Glomerular endothelial cell (primary cell): ENCODE data around the gene MRPL16. TPM values are rescaled to one million over a fixed set of nuclear protein-coding genes. Genes with fewer than 3 reads are reported as not detected.

Experiments
- DNase-seq: peaks from one replicate; pipeline ENCODE4 v3.0.0-alpha.2; 2011; ENCODE audit warnings: low read depth, low spot score; ENCODE audit errors: extremely low read depth
- total RNA-seq: library from RNA; depleted of rRNA; stranded (reverse); fragments of >200 nt; gene quantifications from 2 replicates; pipeline ENCODE4 v1.2.3, GENCODE V29; 2015

MRPL16 gene
- total RNA-seq, 1 donor from 2014 or later: 51.2 TPM

DNA sequence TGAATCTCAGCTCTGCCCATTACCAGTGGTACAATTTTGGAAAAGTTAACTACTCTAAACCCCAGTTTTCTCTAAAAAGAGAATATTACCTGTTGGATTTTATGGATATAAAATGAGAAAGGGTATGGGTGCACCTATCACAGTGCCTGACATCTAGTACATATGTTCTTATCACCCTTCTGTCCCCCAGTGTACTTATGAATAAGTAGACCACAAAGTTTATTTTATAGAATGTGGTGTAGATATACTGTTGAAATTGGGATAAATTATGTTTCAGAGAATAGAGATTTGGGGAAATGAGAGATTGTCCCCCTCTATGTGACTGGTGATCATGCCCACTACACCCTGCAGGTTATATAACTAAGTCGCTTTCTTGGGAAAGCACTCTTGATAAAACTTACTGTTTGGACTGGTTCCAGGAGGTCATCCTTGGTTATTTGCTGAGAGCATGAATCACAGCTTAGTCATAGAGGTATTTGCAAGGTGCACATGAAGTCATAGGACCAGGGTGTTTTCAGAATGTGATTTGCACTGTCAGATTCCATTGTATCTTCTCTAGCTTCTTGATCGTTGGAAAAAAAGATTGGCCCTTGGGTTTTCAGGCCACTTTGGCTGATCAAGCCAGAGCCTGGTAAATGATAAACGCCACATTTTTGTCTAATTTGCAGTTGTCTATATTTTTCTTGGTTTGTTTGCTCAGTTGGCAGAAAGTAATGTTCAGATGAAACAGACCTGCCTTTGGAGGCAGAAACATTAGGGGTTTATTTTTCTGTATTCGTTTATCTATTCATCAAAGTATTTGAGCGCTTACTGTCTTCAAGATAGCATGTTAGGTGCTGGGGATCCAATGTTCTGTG lies 34.1 kb downstream of the MRPL16 start:
- DNase-seq: no peak

DNA sequence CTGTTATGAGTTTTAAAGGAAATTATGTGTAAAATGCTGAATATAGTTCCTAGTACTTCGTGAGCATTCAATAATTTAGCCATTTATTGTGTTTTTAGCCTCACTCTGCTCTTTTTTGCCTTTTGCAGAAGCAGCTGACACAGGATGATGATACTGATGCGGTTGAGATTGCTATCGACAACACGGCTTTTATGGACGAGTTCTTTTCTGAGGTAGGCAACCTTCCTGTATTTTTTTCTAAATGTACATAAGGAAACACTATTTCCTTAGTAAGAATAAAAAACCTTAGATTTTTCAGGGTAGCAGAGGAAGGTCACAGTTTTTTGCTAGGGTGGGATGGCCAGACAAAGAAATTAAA lies 37.5 kb downstream of the MRPL16 start:
- no peak for DNase-seq

DNA sequence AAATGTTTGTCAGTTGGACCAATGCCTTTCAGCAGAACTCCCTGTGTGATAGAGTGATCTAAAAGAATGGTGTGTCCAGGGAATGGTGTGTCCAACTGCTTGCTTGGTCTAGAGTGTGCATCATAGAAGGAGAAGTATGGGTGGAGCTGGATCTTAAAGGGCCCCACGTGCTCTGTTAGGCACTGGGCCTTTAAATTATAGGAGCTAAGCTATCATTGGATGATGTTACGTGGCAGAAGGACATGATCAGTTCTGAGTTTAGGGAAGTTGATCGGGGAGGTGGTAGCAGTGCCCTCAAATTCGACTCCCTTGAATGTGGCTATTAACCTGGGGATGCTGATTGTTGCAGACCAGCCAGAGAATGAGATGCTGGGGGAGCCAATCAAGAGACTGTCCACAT lies 39.0 kb downstream of the MRPL16 start:
- no peak for DNase-seq

DNA sequence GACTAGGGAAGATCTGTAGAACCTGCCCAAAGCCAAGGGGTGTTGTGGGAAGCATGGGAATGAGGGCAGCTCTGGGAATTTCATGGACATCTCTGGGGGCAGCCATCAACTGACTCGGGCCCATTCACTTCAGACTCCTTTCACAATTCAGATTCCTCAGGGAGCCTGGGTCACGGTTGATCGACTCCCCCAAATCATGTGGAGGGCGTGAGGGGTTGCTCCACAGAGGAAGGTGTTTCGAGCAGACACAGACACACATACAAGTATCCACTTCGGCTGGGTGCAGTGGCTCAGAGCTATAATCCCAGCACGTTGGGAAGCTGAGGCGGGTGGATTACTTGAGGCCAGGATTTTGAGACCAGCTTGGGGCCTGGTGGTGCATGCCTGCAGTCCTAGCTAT lies 39.7 kb downstream of the MRPL16 start:
- DNase-seq: no peak

DNA sequence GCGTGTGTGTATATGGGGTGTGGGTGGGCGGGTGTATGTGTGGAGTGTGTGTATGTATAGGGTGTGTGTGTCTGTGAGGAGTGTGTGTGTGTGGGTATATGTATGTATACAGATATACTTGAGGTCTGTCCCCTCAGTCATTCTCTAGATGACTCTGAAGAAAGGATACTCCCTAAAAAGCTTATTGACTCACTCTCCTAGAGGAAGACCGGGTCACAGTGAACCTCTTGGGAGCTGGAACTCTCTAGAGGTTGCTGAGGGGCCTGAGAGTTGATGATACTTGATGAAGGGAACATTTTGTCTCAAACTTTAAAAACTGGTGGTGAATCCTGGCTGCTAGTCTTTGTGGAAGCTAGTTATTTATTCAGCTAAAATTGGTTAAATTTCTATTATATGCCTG lies 40.3 kb downstream of the MRPL16 start:
- DNase-seq: no peak

DNA sequence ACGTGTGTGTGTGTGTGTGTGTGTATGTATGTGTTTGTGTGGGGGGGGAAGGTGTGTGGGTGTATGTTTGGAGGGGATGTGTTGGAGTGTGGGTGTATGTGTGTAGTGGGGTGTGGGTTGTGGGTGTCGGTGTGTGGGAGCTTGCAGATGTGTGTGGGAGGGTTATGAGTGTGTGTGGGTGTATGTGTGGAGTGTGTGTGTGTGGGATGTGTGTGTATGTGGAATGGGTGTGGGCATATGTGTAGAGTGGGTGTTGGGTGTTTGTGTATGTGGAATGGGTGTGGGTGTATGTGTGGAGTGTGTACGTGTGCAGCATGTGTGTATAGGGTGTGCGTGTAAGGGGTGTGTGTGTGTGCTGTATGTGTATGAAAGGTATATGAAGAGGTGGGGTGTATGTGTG lies 40.8 kb downstream of the MRPL16 start:
- no peak for DNase-seq

DNA sequence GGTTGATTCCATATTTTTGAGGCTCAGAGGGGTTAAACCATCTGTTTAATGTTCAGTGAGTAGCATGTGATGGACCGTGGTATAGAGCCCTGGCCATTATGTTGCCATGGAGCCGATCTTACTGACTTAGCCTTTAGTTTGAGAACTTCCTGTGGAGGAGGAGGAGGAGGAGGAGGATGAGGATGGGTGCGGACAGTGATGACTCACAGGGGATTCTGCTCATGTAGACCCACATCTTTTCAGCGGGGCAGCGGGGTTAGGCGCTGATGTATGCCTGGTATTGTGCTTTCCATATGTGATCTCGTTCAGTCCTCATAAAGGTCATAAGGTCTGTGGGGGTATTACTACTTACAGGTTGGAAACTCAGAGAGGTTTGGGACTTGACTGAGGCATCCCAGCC lies 41.5 kb downstream of the MRPL16 start:
- DNase-seq: no peak

DNA sequence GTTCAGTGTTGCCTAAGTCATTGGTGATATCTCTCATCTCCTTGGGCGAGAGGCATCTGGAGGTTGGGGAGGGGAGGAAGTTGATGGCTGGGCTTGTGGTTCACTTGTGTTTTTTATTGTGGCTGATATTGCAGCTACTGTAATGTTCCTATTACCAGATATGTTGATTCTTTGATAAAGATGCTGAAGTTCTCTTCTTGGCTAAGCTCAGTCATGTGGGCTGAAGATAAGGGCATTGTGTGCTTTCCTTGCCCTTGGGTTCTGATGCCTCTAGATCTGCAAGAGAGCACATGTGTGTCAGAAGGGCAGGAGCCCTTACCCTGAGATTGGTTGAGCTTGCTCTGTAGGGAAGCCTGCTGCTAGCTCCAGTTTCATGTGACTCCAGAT lies 43.4 kb downstream of the MRPL16 start:
- DNase-seq: no peak

DNA sequence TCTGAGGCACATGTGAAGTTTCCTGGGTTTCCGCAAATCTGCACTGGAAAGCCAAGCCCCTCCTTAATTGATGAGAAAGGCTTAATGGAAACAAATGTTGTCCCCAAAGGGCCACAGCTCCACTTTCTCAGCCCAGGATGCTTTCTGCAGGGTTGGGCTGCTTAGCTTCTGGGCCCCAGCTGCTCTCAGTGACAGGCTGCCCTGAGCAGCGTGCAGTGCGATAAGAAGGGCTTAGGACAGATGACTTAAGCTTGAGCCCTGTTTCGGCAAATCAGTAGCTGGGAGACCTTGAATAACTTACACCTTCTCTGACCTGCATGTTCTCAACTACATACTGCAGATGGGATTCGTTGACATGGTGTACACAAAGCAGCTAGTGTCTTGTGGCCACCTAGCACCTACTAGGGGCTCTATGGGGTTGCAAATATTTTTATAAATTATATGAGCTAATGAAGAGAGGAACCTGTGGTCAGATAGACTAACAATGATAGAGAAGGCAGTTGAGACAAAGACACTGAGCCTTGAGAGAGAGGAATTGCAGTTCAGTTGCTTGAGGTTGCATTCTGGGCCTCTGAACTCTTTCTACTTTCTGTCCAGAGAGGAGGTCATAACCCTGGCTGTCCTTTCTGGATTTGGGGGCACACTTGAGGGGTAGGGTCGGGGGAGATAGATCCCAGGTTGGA lies 43.9 kb downstream of the MRPL16 start:
- DNase-seq: no peak

DNA sequence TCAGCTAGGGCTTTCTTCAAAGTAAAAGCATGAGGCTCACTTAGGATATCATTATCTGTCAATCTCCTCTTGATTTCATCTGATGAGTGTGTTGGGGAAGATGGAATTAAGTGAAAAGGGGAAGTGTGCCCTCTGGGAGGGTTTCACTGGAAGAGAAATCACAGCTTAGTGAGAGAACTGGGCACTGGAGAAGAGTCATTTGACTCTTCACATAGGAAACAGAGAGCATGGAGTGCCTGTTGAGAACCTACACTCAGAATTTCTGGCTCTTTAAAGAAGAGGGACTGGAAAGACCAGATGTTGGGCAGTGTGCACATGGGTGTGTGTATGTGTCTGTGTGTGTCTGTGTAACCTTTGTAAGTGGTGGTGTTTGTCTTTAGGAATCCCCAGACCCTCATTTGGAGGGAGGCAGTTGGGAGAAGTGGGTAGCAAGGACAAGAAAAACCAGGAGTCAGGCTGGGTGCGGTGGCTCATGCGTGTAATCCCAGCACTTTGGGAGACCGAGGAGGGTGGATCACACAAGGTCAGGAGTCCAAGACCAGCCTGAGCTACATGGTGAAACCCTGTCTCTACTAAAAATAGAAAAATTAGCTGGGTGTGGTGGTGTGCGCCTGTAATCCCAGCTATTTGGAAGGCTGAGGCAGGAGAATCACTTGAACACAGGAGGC lies 45.4 kb downstream of the MRPL16 start:
- DNase-seq: no peak

DNA sequence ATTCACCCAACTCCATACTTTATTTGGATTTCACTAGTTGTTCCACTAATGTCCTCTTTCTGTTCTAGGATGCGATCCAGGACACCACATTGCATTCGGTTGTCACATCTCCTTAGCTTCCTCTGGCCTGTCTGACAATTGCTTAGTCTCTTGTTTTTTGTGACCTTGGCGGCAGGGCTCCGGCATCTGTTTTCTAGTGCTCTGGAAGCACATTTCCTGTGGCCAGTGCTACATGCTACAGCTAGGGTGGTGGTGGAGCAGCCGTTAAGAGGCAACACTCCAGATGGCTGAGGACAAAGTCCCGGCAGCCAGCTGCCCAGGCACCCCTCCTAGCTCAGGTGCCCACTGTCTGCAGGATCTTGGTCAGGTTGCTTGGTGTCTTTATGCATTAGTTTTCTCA lies 48.6 kb downstream of the MRPL16 start:
- DNase-seq: no peak

DNA sequence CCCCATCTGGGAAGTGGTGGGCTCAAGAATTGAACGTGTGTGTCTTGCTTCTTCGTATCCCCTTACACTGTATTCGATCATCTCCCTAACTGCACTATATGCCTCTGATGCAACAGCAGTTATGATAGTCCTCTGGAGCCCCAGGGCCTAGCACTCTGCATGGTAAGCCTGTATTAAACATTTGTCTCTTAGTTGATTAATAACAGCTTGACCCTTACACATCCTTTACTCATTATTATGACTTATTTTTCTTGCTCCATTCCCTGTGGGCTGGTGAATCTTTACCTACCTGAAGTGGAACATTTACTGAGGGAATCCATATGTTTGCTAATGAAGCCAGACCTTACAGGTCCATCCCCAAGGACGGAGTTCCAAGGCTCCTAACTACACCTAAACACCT lies 49.8 kb downstream of the MRPL16 start:
- DNase-seq: no peak

DNA sequence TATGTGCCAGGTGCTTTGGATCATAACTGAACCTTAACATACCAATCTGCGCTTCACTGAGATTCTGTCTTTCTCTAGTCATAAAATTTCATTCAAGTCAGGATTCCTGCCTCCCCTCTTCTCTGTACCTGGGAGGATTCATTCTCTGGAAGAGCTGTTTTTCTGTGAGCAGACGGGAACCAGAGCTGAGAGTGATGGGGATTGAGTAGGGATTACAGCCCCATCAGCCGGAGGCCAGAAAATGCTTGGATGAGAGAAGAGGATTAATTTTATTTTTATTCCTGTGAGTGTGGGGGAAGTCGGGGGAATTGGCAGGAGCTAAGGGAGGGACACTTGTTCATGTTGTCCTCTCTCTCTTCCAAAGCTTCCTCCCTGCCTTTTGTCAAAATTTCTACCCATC lies 50.7 kb downstream of the MRPL16 start:
- DNase-seq: no peak

DNA sequence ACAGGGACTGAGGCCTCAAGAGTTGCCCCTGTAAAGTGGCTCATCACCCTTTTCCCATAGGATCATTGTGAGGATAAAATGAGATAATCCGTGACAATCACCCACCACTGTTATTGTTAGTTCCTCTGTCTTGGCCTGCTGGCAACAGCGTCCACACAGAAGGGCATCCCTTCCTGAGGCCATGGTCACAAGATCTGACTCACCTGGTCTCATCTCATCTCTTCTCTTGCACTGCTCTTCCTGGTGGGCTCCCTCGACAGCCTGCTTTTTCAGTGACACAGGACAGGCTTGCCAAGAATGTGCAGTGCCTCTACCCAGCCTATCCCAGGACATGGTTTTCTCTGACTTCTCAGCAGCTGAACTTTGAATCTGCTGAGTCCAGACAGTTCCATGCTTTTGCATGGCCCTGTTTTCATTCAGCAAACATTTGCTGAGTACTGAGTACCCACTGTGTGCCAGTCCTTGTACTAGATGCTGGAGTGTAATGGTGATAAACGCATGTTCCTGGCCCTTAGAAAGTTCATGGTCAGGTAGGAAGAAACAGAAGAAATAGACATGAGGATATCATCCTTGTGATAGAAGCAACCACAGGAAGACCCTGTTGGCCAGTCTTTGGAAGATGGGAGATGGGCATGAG lies 52.1 kb downstream of the MRPL16 start:
- DNase-seq: no peak

DNA sequence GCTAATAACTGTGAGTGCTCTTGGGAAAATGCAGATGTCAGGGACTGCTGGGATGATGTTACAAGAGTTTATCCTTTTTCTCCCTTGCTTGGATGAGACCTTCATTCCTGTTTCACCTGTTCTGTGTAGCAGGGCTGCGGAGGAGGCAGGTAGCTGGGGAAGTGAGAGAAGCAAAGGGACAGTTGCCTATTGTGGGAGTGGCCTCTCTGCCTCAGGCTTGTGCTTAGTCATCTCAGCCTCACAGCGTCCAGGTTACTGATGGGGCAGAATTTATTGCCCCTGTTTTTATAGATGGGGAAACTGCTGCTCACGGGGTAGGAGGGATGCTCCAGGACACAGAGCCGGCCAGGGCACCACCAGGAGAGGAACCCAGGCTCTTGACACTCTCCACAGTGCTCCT lies 53.7 kb downstream of the MRPL16 start:
- no peak for DNase-seq

DNA sequence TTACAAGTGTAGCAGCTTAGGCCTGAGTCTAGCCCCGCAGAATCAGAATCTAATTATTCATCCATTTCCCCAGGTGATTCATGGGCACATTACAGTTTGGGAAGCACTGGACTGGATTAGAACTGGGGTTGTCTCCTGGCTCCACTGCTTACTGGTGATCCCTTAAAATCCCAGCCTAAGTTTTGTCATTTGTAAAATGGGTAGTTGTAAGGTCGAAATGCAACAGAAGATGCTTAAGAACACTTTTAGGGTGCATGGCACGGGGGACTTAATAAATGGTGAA lies 54.1 kb downstream of the MRPL16 start:
- DNase-seq: no peak

Other genes with a start within 250 kb of the MRPL16 start
- gene OSBP, start 195.0 kb downstream of the MRPL16 start, total RNA-seq: 26.7 and 33.3 TPM in 2 replicates
- 16.2 and 30.7 TPM in 2 replicates for gene PATL1, start 141.7 kb downstream of the MRPL16 start, total RNA-seq
- not detected in 2 replicates for gene OR10V1, start 96.9 kb downstream of the MRPL16 start, total RNA-seq
- gene STX3, start 55.4 kb downstream of the MRPL16 start, total RNA-seq: 70.9 and 77.0 TPM in 2 replicates
- gene CBLIF, start 34.7 kb upstream of the MRPL16 start, total RNA-seq: not detected in 2 replicates
- not detected in 2 replicates for gene TCN1, start 55.7 kb upstream of the MRPL16 start, total RNA-seq
- not detected in 2 replicates for gene OOSP3, start 68.0 kb upstream of the MRPL16 start, total RNA-seq
- gene OOSP1, start 127.7 kb upstream of the MRPL16 start, total RNA-seq: not detected in 2 replicates
- gene OOSP4A, start 153.3 kb upstream of the MRPL16 start, total RNA-seq: not detected in 2 replicates
- not detected in 2 replicates for gene OOSP4B, start 206.4 kb upstream of the MRPL16 start, total RNA-seq
- not detected in 2 replicates for gene OOSP2, start 229.6 kb upstream of the MRPL16 start, total RNA-seq
- not detected in 2 replicates for gene MS4A3, start 245.9 kb upstream of the MRPL16 start, total RNA-seq